Body of pancreas (tissue), 4 donors: ENCODE results near the gene IFT122. TPM values are rescaled to one million over a fixed set of nuclear protein-coding genes. Genes with fewer than 3 reads are reported as not detected.
"Not testable (repeated sequence)": the region's sequence is repeated elsewhere in the genome, so short reads cannot be mapped to it uniquely, and the experiment has no call there.

Experiments used
- ATAC-seq: fragments of 150-250 bp; one replicate; pipeline ENCODE4 v1.9.1; 2016
- DNase-seq, 4 donors: peaks; one replicate each; pipeline ENCODE4 v3.0.0-alpha.2; 2019
- H3K27ac ChIP-seq, 4 donors: fragments of 200-600 bp; sonication (generic); 1 replicate in 3 of 4; 2 replicates in 1 of 4; pipeline versions ENCODE4 v1.5.1 to v1.6.1; 2016 to 2019; ENCODE audit warnings: mild to moderate bottlenecking in 1 of 4, mixed read lengths in 1 of 4, moderate library complexity in 1 of 4
- H3K27me3 ChIP-seq, 2 donors: fragments of 200-600 bp; sonication (generic); one replicate each; pipeline ENCODE4 v1.6.0; 2016; ENCODE audit warnings: mild to moderate bottlenecking in 1 of 2
- H3K36me3 ChIP-seq, 2 donors: fragments of 200-600 bp; sonication (generic); replicated peaks in 1 of 2; 2 replicates each; pipeline ENCODE4 v1.5.1; 2016; ENCODE audit warnings: low read depth in 2 of 2; ENCODE audit not compliant: insufficient read depth in 1 of 2
- H3K4me1 ChIP-seq: fragments of 200-600 bp; sonication (generic); one replicate; pipeline ENCODE4 v1.6.0; 2016
- H3K4me3 ChIP-seq, 2 donors: fragments of 200-600 bp; sonication (generic); 1 replicate in 1 of 2; 2 replicates in 1 of 2; pipeline ENCODE4 v1.5.1; 2016 to 2019
- H3K9me3 ChIP-seq, 3 donors: fragments of 200-600 bp; sonication (generic); 1 replicate in 2 of 3; 2 replicates in 1 of 3; pipeline ENCODE4 v1.5.1; 2016
- CTCF ChIP-seq, 7 experiments: fragments of 450-650 bp in 4 of 7; fragments of 200-600 bp in 3 of 7; sonication (generic) in 3 of 7; IDR thresholded peaks; one replicate each; pipeline ENCODE4 v1.5.1; 2016 to 2019; ENCODE audit warnings: antibody characterized with exemption in 7 of 7
- POLR2A ChIP-seq, 3 donors: fragments of 450-650 bp; IDR thresholded peaks; one replicate each; pipeline ENCODE4 v1.6.1; 2016; ENCODE audit warnings: antibody characterized with exemption in 3 of 3, mild to moderate bottlenecking in 2 of 3
- WGBS, 2 donors: methylation state at CpG; one replicate each; pipeline ENCODE4 v1.1.5; 2017; 5-methylcytosine and 5-hydroxymethylcytosine counted together
- intact Hi-C: fragments of 100-400 bp; cut with DNase I; formaldehyde crosslinking; loops from one replicate; pipeline ENCODE4 v1.15.1; 2023
- total RNA-seq, 2 donors: library from RNA; depleted of rRNA; stranded (reverse); fragments of >200 nt; gene quantifications; one replicate each; pipeline ENCODE4 v1.1.0, GENCODE V29; 2016

IFT122 gene
- total RNA-seq, 2 donors from 2014 or later, result 10.5 to 34.8 TPM

- Histone ChIP-seq H3K9me3 (no peaks in the 10 kb centered on the region), H3K4me1 (peaks cover 4% of the 10 kb centered on the region), H3K27ac (peak overlapping the region in 2 of 4 donors; percentile 15 to 29), H3K36me3 (peaks cover 4 to 23% of the 10 kb centered on the region in 2 donors), H3K27me3 (no peaks in the 10 kb centered on the region), H3K4me3 (no peak overlapping the region)
- intact Hi-C loops, result loop anchor here (10.0 kb wide), 2 partner anchors 133 to 343 kb away; no protein-coding TSS in a partner anchor
- WGBS, 2 donors, result 75 to 88% methylated on average over 12 of the region's 12 CpGs
- ATAC-seq (no peak), DNase-seq (peak in 2 of 4 donors; percentile 19 to 25)
- TF ChIP-seq CTCF (IDR thresholded peaks at IDR 0.05) (no peak), POLR2A (IDR thresholded peaks at IDR 0.05) (no peak)
Observed at GRCh38 chr3:129481766-129482332, 41.8 kb downstream of the IFT122 start.

GRCh38 chr3:129482721-129483120 lies 42.7 kb downstream of the IFT122 start:
- intact Hi-C loops, result loop anchor here (10.0 kb wide), 2 partner anchors 132 to 342 kb away; no protein-coding TSS in a partner anchor
- ATAC-seq (no peak), DNase-seq (no peak)
- H3K36me3 ChIP-seq, result peaks cover 4 to 23% of the 10 kb centered on the region in 2 donors
- TF ChIP-seq POLR2A (IDR thresholded peaks at IDR 0.05), result no peak
- no peak for TF ChIP-seq CTCF (IDR thresholded peaks at IDR 0.05)
- H3K27ac ChIP-seq, result no peak overlapping the region
- no peaks in the 10 kb centered on the region for H3K27me3 ChIP-seq
- 80 to 86% methylated on average over 1 of the region's 1 CpG for WGBS, 2 donors
- no peak overlapping the region for H3K4me3 ChIP-seq
- no peaks in the 10 kb centered on the region for H3K4me1 ChIP-seq
- H3K9me3 ChIP-seq, result no peaks in the 10 kb centered on the region

- H3K4me1 ChIP-seq, result no peaks in the 10 kb centered on the region
- no peaks in the 10 kb centered on the region for H3K27me3 ChIP-seq
- H3K36me3 ChIP-seq, result peaks cover 4 to 19% of the 10 kb centered on the region in 2 donors
- 88 to 89% methylated on average over 8 of the region's 8 CpGs for WGBS, 2 donors
- TF ChIP-seq POLR2A (IDR thresholded peaks at IDR 0.05) (no peak), CTCF (IDR thresholded peaks at IDR 0.05) (no peak)
- H3K9me3 ChIP-seq, result no peaks in the 10 kb centered on the region
- intact Hi-C loops, result loop anchor here (10.0 kb wide), 2 partner anchors 131 to 341 kb away; no protein-coding TSS in a partner anchor
- H3K27ac ChIP-seq, result no peak overlapping the region
- H3K4me3 ChIP-seq, result no peak overlapping the region
- ATAC-seq (no peak), DNase-seq (no peak)
Observed at GRCh38 chr3:129483870-129484269, 43.8 kb downstream of the IFT122 start.

- Histone ChIP-seq H3K27ac (peak overlapping the region in 1 of 4 donors; percentile 64), H3K36me3 (peaks cover 4 to 12% of the 10 kb centered on the region in 2 donors)
- DNase-seq, ATAC-seq, H3K27me3 ChIP-seq, H3K9me3 ChIP-seq, H3K4me1 ChIP-seq, H3K4me3 ChIP-seq: not testable (repeated sequence)
- WGBS, 2 donors, result 89% methylated on average over 6 of the region's 6 CpGs
- intact Hi-C loops, result loop anchor here (5.0 to 10.0 kb wide), 3 partner anchors 130 to 447 kb away; no protein-coding TSS in a partner anchor
Observed at GRCh38 chr3:129485146-129485545, 45.1 kb downstream of the IFT122 start.

GRCh38 chr3:129485721-129486663 lies 46.0 kb downstream of the IFT122 start:
- H3K4me1 ChIP-seq, result peaks cover 6% of the 10 kb centered on the region
- no peaks in the 10 kb centered on the region for H3K27me3 ChIP-seq
- peaks cover 4 to 8% of the 10 kb centered on the region in 2 donors for H3K36me3 ChIP-seq
- intact Hi-C loops, result loop anchor here (5.0 to 10.0 kb wide), 3 partner anchors 129 to 446 kb away; no protein-coding TSS in a partner anchor
- peak overlapping the region in 2 of 4 donors; percentile 26 to 64 for H3K27ac ChIP-seq
- H3K9me3 ChIP-seq, result no peaks in the 10 kb centered on the region
- WGBS, 2 donors, result 69 to 79% methylated on average over 11 of the region's 11 CpGs
- no peak for TF ChIP-seq CTCF (IDR thresholded peaks at IDR 0.05)
- TF ChIP-seq POLR2A (IDR thresholded peaks at IDR 0.05), result no peak
- peak; percentile 48 to 85 (median 58) for DNase-seq
- H3K4me3 ChIP-seq, result no peak overlapping the region
- ATAC-seq, result peak; percentile 54
